Measurements from ENCODE around the gene GPR78. TPM values are rescaled to one million over a fixed set of nuclear protein-coding genes. Genes with fewer than 3 reads are reported as not detected.

The GPR78 gene
- total RNA-seq, 1 experiment from 2014 or later, result 3.4 TPM

- Histone ChIP-seq H2BK120ac (ENCODE audit: low read depth, low read length, poor library complexity, severe bottlenecking) (no peak overlapping the region), H4K5ac (ENCODE audit: insufficient read length, low read depth, low read length) (no peak overlapping the region), H3K79me2 (ENCODE audit: insufficient read depth, low read length) (no peaks in the 10 kb centered on the region), H3K79me1 (ENCODE audit: insufficient read depth, low read depth, low read length, poor library complexity, severe bottlenecking) (no peaks in the 10 kb centered on the region), H3K18ac (ENCODE audit: insufficient read length, low read depth, low read length) (no peak overlapping the region), H2BK15ac (ENCODE audit: low read depth, low read length) (no peak overlapping the region), H2BK20ac (ENCODE audit: low read depth, low read length, poor library complexity, severe bottlenecking) (no peak overlapping the region), H4K8ac (replicated peaks; ENCODE audit: insufficient read length, low read depth, low read length) (no peak overlapping the region), H3K23ac (ENCODE audit: insufficient read length, low read depth, low read length) (no peak overlapping the region), H3K14ac (ENCODE audit: insufficient read depth, low read length) (no peak overlapping the region), H4K20me1 (ENCODE audit: control insufficient read depth, insufficient read depth, insufficient read length) (no peaks in the 10 kb centered on the region), H3K56ac (ENCODE audit: insufficient read length, low read depth, low read length) (no peak overlapping the region), H3K27ac (ENCODE audit: insufficient read length, low read depth, low read length) (no peak overlapping the region), H2AFZ (ENCODE audit: low read length) (no peak overlapping the region), H4K91ac (ENCODE audit: insufficient read length, low read depth, low read length) (no peak overlapping the region), H2AK5ac (ENCODE audit: insufficient read length, low read length) (no peak overlapping the region), H3T11ph (ENCODE audit: low read length) (no peak overlapping the region), H3K4ac (ENCODE audit: low read depth, low read length) (no peak overlapping the region), H3K4me2 (ENCODE audit: insufficient read depth, insufficient read length, low read length) (no peak overlapping the region), H3K27me3 (ENCODE audit: insufficient read depth, low read length) (peaks cover 9% of the 10 kb centered on the region; the same call in 1 of the 2 replicates), H3K4me1 (ENCODE audit: insufficient read depth, low read length) (no peaks in the 10 kb centered on the region), H3K23me2 (ENCODE audit: insufficient read length, low read depth, low read length, poor library complexity, severe bottlenecking) (peaks cover 9% of the 10 kb centered on the region), H3K9ac (ENCODE audit: extremely low read depth, insufficient read length, low read length) (no peak overlapping the region), H2BK5ac (ENCODE audit: insufficient read length, low read length) (no peak overlapping the region), H2BK12ac (ENCODE audit: insufficient read length, low read depth, low read length) (no peak overlapping the region), H3K9me3 (ENCODE audit: control insufficient read depth, low read depth, low read length) (no peaks in the 10 kb centered on the region)
- peak; percentile 52 for DNase-seq
- Mint-ChIP-seq H3K4me1 (peaks cover 29 to 31% of the 10 kb centered on the region in 2 experiments), H3K4me3 (no peak overlapping the region), H3K27me3 (ENCODE audit: low read depth) (peaks cover 22% of the 10 kb centered on the region), H3K27ac (no peak overlapping the region), H3K36me3 (ENCODE audit: insufficient read depth in 1 of 3, low read depth in 3 of 3) (no peaks in the 10 kb centered on the region), H3K9me3 (no peaks in the 10 kb centered on the region)
- peak; percentile 73 for TF ChIP-seq CTCF (conservative IDR thresholded peaks at IDR 0.05)
- WGBS (ENCODE audit: extremely low coverage, insufficient read length, low lambda C conversion rate), result no CpG with 5 or more reads among the region's 6 CpGs
Observed at GRCh38 chr4:8585186-8585585, 5.0 kb downstream of the GPR78 start.
